GM21381 (cell line): ENCODE measurements around the gene CRYL1.

Experiments
- ATAC-seq: cut with Tn5 transposase; IDR thresholded peaks from one replicate; pipeline ENCODE4 v1.9.1; 2021; ENCODE audit warnings: mild to moderate bottlenecking, moderate library complexity; ENCODE audit not compliant: unreplicated experiment

CRYL1 gene

DNA sequence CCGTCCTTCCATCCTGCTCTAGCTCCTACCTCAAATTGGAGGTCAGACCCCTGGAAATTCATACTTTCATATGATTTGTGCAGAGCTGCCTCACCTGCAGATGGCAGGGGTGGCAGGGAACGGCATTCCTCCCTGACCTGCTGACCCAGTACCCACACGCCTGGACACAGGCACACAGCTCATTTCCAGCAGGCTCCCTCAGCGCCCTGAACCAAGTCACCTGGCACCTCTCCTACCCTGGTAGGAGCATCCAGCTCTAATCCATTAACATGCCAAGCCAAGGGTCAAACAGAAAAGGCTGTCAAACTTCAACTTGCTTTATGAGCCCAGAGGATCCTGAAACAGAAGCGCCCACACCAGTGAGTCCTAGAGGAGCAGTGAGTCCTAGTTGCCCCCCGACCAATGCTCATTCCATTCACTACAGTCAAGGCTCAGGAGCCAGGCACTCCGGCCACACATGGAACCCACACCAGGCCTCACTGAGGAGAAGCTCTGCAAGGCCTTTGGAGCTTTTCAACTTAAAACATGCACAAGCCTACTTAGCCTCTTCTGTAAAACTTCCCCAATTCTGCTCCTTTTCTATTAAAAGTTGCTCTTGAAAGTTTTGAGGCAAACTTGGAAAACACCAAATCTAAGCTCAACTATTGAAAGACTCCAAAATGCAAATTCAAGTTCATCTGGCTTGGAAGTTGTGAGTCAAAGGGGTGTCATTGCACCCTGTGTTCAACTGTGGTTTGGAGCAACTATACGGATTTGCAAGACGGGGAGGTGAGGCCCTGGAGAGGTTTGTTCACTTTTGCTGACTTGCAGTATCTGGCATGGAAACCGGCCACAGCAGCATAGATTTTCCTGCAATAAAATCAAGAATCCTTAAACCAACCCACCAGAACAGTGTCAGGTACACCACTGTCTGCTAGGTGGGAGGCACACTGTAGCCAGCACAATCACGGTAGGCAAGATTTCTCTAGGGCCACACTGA lies 96.7 kb downstream of the CRYL1 start:
- ATAC-seq = no peak

DNA sequence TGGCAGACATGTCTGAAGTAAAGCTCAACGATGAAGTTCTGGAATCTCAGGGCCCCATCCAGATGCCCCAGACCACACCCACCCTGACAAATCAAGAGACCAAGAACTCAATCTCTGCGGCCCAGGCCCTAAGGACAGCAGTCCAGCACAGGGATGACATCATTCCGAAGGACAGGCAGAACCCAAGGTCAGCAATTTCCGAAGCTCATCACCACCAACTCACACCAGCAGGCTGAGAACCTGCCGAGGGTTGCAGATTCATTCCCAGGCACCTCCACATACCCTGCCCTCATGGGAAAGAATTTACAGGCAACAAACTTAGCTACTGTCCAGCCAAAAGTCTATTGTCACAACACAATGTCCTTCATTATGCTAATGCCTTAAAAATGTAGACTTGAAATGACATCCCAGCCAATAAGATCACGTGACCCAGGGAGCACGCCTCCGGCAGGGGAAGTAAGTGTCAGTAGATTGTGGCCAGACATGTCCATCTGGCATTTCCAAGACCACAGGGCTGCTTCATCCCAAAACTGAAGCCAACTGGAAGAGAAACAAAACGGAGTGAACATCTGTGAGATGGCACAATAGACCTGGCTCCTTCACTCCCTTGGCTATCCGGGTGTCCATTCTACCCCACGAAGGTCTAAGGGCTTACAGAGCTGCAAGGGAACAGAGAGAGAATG lies 98.8 kb downstream of the CRYL1 start:
- no peak for ATAC-seq

GRCh38 chr13:20425819-20426219 lies 99.8 kb downstream of the CRYL1 start:
- no peak for ATAC-seq

GRCh38 chr13:20424949-20425348 lies 100.7 kb downstream of the CRYL1 start:
- no peak for ATAC-seq

GRCh38 chr13:20424559-20424852 lies 101.2 kb downstream of the CRYL1 start:
- ATAC-seq = no peak

DNA sequence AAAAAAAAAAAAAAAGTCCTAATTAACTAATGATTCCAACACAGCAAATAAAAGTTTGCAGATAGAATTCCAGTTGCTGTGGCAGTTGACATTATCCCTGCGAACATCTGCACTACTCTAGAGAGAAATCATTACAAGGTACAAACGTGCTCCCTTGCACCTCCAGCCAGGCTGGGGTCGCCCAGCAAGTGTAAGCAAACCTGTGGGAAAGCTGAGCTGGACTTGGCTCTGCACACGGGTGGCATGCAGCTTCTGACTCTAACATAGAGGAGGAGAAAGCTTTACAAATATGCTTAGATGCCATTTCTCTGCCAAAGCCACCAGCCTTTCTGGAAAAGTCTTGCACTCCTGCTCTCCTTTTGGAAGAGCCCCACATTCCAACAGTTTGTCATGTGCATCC lies 103.3 kb downstream of the CRYL1 start:
- no peak for ATAC-seq

GRCh38 chr13:20420938-20421337 lies 104.7 kb downstream of the CRYL1 start:
- ATAC-seq = no peak

GRCh38 chr13:20418953-20419352 lies 106.7 kb downstream of the CRYL1 start:
- no peak for ATAC-seq

GRCh38 chr13:20416223-20416745 lies 109.4 kb downstream of the CRYL1 start:
- ATAC-seq = no peak

DNA sequence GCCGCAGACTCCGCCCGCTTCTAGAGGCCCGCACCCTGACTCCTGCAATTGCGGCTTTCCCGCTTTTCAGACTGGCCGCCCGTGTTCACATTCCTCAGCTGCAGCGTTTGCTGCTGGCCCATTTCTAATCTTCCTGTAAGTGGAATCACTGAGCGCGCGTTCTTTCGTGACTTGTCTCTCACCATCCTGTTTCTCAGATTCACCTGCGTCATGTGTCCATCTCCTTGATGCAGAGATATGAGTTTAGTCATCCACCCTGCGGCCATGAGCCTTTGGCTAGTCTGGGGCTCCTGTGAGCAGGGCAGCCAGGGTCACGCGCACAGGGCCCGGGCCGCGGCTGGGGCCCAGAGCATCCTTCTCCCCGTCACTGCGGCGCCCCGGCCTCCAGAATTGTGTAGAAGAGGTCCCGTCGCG lies 110.0 kb downstream of the CRYL1 start:
- no peak for ATAC-seq

- ATAC-seq = no peak
Observed at GRCh38 chr13:20415306-20415679, 110.4 kb downstream of the CRYL1 start.

- ATAC-seq = no peak
Observed at GRCh38 chr13:20414546-20415305, 110.9 kb downstream of the CRYL1 start.

DNA sequence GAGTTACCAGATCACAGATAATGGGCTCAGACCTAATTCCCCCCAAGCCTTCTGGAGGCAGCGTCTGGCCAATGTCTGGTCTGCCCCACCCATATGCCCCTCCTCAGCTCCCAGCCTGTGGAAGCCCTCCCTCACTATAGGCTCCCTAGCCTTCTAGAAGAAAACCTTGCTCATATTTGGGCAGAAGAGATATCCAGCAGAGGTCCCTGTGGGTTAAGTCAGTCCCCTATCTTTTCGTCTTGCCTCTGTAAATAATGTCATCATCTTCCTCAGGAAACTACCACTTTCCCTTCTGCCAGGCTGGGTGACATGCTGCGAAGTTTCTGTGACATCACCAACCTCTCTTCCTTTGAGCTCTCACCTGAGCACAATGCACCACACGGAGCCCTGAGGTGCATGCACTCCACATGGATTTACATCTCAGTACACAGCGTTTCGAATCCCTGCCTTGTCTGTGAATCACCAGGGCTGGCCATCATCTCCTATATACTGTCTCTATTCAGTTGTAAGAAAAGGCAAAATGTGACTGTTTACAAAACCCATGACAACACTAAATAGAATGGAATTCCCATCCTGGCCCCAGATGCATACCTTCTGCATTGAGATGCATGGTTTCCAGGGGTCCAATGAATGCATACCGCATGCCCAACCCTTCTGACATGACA lies 112.8 kb downstream of the CRYL1 start:
- ATAC-seq = no peak

- peak; percentile 90 for ATAC-seq
Observed at GRCh38 chr13:20411638-20412342, 113.9 kb downstream of the CRYL1 start.

DNA sequence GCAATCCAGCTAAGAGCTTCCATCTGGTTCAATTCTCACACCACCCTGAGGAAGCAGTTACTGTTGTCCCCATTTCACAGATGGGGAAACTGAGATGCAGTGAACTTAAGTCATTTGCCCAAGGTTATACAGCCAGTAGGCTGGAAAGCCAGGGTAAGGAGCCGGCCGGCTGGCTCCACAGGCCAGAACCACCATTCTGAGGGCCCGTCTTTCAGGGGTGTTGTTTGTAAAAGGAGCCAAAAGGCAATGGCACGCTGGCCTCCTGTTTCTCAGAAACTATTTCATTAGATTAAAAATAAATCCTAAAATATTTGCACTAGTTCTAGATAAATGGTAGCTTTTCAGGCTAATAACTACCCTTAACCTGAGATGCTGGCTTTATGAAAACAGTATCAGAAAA lies 114.9 kb downstream of the CRYL1 start:
- ATAC-seq = no peak

GRCh38 chr13:20408181-20408580 lies 117.5 kb downstream of the CRYL1 start:
- no peak for ATAC-seq

- no peak for ATAC-seq
Observed at GRCh38 chr13:20407759-20408158, 117.9 kb downstream of the CRYL1 start.

DNA sequence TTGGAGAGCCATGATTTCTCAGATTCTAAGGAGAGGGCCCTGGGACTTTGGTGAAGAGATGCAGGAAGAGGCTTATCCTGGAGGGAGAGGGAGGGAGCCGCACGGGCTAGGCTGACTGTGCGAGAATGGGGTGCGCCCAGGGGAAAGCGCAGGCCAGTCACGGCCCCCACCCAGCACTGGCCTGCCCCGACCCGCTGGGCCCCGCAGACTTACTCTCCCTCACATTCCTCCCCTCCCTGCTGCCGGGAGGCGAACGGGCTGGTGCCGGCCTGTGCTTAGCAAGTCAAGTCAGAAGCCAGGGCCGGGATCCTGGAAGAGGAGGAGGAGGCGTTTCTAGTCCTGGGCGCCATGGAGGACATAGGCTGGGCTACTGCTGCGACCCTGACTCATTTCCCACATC lies 120.0 kb downstream of the CRYL1 start:
- no peak for ATAC-seq

GRCh38 chr13:20404488-20405222 lies 121.0 kb downstream of the CRYL1 start:
- ATAC-seq = no peak

GRCh38 chr13:20403826-20404225 lies 121.8 kb downstream of the CRYL1 start:
- ATAC-seq = no peak
